DND-41 (cell line): ENCODE data around the gene GABBR2.

Experiments used
- EZH2 ChIP-seq: IDR thresholded peaks from 3 replicates; pipeline ENCODE4 v1.6.1; 2012; ENCODE audit warnings: borderline replicate concordance, low read depth, mild to moderate bottlenecking, moderate library complexity, low read length, inconsistent platforms; ENCODE audit not compliant: severe bottlenecking
- TF ChIP-seq, protein P1 (sequence below): IDR thresholded peaks from 2 replicates; pipeline ENCODE4 v1.5.1; 2012; ENCODE audit warnings: borderline replicate concordance, low read length, moderate library complexity, mild to moderate bottlenecking; ENCODE audit not compliant: poor library complexity, severe bottlenecking; ENCODE audit errors: extremely low read depth

DNA sequence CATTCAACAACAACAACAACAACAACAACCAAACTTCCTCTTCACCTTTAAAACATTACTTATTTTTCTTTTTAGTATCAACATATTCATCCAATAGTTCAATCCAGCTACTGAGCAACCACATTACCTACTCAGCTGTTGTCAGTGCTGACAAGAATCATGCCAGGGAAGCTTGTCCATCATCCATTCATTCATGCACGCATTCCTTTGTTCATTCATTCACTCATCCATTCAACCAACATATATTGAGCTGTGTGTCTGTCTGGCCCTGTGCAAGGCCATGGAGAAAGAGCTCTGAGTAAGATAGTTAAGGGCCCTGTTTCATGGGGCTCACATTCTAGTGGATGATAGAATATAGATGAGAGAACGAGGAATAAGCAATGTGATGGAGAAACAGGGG is 373.1 kb downstream of the GABBR2 start:
- TF ChIP-seq, protein P1, sequence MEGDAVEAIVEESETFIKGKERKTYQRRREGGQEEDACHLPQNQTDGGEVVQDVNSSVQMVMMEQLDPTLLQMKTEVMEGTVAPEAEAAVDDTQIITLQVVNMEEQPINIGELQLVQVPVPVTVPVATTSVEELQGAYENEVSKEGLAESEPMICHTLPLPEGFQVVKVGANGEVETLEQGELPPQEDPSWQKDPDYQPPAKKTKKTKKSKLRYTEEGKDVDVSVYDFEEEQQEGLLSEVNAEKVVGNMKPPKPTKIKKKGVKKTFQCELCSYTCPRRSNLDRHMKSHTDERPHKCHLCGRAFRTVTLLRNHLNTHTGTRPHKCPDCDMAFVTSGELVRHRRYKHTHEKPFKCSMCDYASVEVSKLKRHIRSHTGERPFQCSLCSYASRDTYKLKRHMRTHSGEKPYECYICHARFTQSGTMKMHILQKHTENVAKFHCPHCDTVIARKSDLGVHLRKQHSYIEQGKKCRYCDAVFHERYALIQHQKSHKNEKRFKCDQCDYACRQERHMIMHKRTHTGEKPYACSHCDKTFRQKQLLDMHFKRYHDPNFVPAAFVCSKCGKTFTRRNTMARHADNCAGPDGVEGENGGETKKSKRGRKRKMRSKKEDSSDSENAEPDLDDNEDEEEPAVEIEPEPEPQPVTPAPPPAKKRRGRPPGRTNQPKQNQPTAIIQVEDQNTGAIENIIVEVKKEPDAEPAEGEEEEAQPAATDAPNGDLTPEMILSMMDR, result no peak
- no peak for TF ChIP-seq EZH2
